GM18909 (cell line): ENCODE data around the gene EP400.

Experiments used
- ATAC-seq: cut with Tn5 transposase; IDR thresholded peaks from one replicate; pipeline ENCODE4 v1.9.1; 2021; ENCODE audit warnings: mild to moderate bottlenecking; ENCODE audit not compliant: unreplicated experiment, poor library complexity

The EP400 gene

DNA sequence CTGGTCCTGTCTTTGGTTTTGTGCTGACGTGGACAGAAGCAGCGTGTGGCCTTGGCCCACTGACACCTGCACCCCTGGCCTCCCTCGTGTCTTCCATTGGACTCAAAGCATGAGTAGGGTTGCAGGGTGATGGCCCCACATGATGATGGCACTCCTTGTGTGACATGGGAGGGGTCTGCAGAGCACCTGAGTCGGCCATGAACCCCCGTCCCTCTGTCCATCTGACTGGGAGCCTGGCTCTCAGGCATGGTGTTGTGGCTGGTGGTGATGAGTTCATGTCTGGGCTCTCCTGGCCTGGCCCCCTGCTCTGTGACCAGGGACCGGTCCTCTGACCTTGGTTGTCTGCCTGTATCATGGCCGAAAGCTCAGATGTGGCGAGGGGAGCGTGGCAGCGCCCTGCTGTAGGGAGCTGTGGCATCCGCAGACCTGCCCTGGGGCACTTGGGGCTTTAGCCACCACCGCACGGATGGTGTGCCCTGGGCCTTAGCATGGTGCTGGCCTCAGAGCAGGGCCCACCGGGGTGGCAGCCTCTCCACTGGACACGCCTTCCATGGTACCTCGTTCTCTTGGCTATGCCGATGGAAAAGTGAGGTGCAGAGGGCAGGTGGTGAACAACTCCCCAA lies 38.6 kb upstream of the EP400 start:
- ATAC-seq = no peak

DNA sequence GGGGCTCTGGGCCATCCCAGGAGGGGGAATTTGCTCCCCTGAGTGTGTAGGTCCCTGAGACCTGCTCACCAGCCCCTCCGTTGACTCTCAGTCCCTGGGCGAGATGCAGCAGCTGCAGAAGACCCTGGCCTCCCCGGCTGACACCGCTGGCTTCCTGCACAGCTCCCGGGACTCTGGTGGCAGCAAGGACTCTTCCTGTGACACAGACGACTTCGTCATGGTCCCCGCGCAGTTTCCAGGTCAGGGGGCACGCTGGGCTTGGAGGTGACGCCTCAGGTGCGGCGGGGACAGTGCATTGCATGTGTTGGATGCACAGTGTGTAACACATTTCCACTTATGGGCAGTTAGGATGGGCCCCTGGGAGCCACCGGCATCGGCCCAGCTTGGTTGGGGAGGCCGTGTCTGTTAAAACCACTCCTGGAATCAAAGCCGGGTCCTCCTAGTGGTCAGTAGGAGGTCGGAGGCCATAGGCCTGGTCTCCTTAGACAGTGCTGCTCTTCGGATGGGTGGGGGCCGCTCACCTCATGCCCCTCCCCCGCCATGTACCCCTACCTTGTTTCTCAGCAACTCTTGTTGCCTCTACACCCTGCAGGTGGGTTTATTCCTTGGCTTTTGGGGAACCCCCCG lies 37.8 kb upstream of the EP400 start:
- ATAC-seq = no peak

DNA sequence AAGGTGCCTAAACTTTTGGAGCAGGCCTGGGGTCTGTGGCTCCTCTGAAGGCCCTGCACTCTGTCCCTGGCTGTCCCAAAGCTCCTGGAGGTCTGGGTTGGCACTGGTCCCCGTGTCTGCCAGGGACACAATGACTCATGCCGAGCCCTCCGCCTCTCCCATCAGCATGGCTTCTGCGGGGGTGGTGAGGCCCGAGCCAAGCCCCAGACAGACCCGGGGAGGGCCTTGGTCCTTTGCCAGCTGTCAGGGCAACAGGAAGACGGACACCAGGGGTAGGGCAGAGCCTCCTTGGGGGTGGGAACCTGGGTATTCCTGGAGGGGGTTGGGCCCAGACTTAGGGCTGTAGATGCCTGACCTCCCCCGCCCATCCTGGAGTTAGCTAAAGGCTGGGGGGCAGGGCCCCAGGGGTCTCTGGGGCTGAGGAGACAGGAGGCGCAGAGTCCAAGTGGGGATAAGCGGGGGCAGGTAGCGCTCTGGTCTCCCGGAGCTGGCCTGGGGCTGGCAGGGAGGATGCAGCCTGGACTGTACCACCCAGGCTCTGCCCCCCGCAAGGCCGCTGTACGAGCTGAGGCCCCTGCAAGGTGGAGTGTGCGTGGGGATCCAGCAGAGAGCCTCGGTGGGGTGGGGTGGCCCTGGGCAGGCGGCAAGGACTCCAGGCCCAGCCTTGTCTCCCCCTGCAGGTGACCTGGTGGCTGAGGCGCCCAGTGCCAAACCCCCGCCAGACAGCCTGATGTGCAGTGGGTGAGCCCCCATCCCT lies 37.0 kb upstream of the EP400 start:
- ATAC-seq = no peak

DNA sequence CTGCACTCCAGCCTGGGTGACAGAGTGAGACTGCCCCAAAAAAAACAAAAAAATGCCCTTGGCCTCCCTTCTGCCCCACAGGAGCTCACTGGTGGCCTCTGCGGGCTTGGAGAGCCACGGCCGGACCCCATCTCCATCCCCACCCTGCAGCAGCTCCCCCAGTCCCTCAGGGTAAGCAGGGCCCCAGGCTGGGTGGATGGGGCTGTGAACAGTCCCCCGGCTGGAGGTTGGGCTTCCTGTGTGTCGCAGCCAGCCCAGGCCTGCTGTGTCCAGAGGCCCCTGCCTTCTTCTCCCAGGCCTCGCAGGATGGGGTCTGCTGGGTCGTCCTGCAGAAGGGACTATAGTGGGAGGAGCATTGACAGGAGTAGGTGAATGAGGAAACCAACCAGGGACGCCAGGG lies 36.1 kb upstream of the EP400 start:
- no peak for ATAC-seq

DNA sequence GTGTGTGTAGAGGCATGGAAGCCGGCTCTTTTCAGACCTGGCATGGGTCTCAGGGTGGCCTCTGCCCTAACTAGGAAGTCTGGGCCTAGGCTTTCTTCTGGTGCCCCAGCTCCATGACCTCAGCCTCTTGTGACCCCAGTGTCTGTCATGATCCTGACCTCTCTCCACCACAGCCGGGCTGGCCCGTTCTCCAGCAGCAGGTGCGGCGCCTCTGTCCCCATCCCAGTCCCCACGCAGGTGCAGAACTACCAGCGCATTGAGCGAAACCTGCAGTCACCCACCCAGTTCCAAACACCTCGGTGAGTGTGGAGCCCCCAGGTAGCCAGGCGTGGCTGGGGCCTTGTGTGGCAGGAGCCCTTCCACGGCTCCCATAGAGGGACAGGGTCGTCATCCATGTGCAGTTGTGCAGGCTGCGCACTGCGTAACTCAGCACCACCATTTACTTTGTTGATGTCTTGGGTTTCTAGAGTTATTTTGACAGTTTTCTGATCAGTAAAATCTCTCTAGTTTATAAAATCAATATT lies 35.5 kb upstream of the EP400 start:
- ATAC-seq = no peak

DNA sequence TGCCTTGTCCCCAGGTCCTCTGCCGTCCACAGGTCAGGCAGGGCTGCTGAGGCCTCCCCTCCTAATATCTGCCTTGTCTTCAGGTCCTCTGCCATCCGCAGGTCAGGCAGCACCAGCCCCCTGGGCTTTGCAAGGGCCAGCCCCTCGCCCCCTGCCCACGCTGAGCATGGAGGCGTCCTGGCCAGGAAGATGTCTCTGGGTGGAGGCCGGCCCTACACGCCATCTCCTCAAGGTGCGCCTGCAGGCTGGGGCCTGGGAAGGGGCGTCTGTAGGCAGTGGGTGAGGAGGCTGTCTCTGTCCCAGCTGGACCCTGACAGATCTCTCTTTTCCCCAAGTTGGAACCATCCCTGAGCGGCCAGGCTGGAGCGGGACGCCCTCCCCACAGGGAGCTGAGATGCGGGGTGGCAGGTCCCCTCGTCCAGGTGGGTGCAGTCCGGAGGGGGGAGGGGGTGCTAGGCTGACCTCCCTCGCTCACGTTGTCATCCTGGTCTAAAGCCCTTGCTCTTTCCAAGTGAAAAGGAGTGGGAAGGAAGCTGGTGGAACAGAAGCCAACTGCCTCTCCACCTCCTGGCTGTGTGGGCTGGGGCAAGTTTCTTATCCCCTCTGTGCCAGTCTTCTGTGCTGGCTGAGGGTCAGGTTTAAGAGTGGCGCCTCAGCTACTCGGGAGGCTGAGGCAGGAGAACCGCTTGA lies 34.6 kb upstream of the EP400 start:
- no peak for ATAC-seq

DNA sequence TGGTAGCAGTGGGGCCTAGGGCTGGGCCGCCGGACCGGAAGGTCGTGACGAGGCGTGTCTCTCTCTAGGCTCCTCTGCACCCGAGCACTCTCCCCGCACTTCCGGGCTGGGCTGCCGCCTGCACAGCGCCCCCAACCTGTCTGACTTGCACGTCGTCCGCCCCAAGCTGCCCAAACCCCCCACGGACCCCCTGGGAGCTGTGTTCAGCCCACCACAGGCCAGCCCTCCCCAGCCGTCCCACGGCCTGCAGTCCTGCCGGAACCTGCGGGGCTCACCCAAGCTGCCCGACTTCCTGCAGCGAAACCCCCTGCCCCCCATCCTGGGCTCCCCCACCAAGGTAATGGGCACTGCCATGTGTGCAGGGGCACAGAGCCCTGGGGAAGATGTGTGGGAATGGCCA lies 33.9 kb upstream of the EP400 start:
- ATAC-seq = no peak

DNA sequence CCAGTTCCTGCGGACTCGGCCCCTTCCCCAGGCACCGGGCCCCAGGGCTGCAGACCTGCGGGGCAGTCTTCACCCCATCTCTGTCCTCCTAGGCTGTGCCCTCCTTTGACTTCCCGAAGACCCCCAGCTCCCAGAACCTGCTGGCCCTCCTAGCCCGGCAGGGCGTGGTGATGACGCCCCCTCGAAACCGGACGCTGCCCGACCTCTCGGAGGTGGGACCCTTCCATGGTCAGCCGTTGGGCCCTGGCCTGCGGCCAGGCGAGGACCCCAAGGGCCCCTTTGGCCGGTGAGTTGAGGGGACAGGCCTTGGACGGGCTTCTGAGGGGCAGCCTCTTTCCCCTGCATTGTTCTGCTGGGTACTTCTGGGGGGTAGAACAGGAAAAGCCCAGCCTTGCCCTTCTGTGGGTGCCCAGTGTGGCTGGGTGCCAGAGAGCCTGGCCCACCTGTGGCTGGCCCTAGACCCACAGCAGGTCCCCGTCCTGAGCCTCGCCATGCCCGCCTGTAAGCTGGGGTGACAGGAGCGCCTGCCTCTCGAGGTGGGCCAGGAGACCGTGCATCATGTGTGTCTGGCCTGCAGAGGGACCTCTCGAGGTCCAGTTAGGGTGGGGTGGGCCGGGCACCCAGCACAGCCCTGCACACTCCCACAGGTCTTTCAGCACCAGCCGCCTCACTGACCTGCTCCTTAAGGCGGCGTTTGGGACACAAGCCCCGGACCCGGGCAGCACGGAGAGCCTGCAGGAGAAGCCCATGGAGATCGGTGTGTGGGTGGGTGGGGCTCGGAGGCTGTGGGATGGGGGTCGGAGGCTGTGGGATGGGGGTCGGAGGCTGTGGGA lies 33.2 kb upstream of the EP400 start:
- no peak for ATAC-seq

DNA sequence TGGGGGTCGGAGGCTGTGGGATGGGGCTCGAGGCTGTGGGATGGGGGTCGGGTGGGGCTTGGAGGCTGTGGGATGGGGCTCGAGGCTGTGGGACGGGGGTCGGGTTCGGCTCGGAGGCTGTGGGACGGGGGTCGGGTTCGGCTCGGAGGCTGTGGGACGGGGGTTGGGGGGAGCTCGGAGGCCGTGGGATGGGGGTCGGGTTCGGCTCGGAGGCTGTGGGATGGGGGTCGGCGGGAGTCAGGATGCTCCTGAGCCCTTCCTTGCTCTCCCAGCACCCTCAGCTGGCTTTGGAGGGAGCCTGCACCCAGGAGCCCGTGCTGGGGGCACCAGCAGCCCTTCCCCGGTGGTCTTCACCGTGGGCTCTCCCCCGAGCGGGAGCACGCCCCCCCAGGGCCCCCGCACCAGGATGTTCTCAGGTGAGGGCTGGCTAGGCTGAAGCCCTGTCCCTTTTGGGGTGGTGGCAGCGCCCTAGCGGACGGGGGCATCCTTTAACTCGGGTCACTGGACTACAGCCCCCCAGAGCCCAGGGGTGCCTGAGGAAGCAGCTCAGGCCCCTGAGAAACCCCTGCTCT lies 32.5 kb upstream of the EP400 start:
- ATAC-seq = no peak

DNA sequence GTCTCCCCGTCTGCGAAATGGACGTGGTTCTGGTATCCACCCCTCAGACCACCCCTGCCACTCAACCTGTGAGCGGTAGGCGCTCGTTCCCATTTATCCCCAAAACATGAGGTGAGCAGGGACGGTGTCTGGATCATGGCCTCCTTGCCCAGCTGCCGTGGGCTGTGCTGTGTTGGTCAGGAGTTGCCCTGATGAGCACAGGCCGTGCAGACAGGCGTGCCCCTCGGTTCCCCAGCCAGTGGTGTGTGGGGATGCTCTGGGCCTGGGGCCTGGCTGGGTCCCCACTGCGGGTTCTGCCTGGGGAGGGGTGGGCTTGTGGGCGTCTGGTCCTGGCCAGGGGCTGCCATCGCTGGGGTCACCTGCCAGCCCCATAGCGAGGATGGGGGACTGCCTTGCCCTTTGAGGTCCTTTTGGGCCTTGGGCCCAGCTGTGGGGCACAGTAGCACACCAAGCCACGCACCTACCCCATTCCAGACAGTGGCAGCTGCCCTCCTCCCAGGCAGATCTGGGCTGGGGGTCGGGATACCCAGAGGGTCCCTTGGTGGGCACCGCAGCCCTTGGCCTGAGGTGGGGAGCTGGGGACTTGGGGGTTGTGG lies 31.9 kb upstream of the EP400 start:
- no peak for ATAC-seq

DNA sequence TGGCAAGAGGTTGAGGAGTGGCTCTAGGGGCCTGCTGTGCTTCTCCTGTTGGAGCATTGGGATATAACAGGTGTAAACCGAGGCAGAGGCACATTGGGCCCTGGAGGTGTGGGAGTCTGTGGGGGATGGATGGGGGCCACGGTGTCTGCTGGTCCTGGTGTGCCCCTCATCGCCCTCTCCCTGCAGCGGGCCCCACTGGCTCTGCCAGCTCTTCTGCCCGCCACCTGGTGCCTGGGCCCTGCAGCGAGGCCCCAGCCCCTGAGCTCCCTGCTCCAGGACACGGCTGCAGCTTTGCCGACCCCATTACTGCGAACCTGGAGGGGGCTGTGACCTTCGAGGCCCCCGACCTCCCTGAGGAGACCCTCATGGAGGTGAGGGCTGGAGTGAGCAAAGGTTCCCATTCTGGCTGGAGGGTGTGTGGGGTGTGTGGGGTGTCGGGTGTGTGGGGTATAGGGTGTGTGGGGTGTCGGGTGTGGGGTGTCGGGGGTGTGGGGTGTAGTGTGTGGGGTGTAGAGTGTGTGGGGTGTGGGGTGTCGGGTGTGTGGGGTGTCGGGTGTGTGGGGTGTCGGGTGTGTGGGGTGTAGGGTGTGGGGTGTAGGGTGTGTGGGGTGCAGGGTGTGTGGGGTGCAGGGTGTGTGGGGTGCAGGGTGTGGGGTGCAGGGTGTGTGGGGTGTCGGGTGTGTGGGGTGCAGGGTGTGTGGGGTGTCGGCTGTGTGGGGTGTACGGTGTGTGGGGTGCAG lies 31.3 kb upstream of the EP400 start:
- ATAC-seq = no peak

DNA sequence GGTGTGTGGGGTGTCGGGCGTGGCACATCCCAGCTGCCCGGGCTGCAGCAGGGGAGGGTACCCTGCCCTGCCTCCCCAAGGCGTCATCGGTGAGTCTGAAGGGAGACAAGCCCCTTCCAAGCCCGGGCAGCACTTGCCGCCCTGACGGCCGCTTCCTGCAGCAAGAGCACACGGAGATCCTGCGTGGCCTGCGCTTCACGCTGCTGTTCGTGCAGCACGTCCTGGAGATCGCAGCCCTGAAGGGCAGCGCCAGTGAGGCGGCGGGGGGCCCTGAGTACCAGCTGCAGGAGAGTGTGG lies 30.7 kb upstream of the EP400 start:
- no peak for ATAC-seq

DNA sequence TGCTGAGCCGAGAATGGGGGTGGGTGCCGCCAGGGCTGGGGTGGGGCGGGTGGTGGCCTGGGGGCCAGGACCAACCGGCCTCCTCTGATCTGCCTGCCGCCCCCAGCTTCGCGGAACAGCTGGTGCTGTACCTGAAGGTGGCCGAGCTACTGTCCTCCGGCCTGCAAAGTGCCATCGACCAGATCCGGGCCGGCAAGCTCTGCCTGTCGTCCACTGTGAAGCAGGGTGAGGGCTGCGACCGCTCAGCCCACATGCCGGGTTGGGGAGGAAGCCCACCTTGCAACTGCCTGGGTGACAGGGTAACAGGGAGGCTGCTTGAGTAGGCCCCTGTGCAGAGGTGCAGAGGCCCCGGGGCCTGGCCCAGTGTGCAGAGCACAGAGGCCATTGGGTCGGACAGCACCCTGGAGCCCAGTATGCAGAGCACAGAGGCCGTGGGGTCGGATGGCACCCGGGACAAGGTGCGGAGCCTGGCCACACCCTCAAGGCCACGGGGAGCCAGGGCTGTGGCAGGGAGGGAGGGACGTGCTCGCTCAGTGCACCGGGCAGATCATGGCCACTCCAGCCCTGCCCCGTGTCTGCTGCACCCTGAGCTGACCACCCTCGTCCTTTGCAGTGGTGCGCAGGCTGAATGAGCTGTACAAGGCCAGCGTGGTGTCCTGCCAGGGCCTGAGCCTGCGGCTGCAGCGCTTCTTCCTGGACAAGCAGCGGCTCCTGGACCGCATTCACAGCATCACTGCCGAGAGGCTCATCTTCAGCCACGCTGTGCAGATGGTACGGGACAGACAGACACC lies 30.2 kb upstream of the EP400 start:
- ATAC-seq = no peak

DNA sequence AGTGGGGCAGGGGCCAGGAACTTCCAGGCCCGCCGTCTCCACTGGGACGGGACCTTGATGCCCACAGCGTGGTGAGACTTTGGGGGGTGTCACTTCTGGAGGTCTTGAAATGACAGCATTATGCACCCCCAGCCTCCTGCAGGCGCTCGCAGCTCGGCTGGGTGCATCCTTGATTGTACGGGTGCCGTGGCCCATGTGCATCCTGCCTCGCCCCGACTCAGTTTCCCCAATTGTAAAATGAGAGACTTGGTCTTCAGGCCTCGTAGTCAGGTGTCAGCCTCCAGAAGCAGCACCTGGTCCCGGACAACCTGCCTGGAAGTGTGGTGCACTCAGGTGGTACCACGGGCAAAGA lies 29.6 kb upstream of the EP400 start:
- no peak for ATAC-seq

DNA sequence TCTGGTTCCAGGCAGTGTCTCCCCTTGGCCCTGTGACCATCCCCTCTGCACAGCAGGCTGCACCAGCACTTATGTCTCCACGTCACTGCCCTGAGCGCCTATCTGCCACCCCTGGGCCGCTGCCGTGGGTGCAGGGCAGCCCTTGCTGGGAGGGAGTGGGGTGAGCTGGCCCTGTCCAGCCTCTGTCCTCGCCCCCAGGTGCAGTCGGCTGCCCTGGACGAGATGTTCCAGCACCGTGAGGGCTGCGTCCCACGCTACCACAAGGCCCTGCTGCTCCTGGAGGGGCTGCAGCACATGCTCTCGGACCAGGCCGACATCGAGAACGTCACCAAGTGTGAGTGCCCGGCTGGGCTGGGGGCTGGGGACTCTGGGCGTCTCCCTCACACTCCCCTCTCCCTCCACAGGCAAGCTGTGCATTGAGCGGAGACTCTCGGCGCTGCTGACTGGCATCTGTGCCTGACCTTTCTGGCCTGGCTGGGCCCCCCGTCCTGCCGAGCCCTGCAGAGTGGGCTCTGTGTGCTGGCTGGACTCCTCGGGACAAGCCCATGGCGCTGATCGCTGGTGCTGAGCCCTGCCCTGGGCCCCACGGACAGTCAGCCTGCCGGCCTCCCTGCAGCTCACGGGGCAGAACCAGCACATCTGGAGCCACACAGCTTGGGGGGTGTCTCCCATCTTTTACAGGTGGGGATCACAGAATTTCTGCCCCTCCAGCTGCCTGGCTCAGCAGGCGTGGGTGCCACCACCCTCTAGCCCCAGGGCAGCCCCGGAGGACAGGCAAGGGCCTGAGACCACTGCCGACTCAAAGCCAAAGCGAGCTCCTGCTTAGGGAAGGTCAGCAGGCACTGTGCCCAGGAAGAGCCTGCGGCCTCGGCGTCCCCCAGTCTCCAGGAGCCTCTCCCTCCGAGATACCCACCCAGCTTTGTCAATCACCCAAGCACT lies 28.6 kb upstream of the EP400 start:
- ATAC-seq = no peak

DNA sequence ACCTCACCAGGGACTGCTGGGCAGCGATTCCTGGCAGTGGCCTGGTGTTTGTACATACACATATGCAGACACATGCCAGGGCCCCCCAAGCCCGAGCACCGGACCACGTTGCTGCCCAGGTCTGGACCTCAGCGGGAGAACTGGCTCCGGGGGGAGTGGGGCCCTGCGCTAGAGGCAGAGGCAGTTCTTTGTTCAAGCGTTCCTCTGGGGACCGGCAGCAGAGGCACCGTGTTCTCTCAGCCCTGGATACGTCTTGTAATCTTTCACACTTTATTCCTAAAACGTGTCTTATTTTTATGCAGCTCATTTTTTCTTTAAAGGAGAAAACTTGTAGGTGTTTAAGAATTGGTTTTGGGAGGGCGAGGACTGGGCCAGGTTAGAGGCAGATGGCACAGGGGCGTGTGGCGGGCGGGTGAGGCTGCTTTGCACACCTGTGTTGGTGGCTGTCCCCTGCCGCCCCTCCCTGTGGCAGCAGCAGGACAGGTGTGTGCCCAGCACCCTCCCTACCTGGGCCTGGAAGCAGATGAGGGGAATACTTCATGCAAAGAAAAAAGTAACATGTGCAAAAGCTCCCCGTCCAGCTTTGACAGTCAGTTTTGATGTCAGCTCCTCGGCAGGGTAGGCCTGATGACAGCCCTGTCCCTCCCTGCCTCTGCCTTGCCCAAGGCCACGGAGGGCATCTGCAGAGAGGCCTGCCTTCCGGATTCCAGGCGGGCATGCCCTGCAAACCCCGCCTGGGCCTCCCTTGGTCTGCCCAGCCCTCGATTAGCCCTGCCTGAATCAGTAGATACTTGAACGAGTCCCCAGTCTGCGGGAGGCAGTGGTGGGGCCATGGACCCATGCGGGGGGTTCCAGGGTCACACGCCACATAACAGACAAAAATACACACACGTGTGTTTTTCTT lies 27.6 kb upstream of the EP400 start:
- no peak for ATAC-seq
